ENCODE results near the gene SYNPO2. TPM values are rescaled to one million over a fixed set of nuclear protein-coding genes. Genes with fewer than 3 reads are reported as not detected.

The SYNPO2 gene
- total and polyA plus RNA-seq, 2 of the 8 experiments (the other 6 are each of a cell fraction or from before 2014, with no cell fraction given): 0.50 to 4.2 TPM

- H3K36me3 ChIP-seq (ENCODE audit: control insufficient read depth in 2 of 4, insufficient read depth in 4 of 4, low read length in 3 of 4): no peaks in the 10 kb centered on the region
- no peak overlapping the region for H2BK5ac ChIP-seq (ENCODE audit: low read depth, low read length)
- H3K4me1 ChIP-seq (replicated peaks in 1 of 4; ENCODE audit: control insufficient read depth in 3 of 4, insufficient read depth in 4 of 4, low read length in 3 of 4): peaks cover 0 to 7% (median 1%) of the 10 kb centered on the region in 4 experiments; a peak in 6 of 7 replicates
- peak; percentile 99 for FAIRE-seq
- H4K91ac ChIP-seq (replicated peaks; ENCODE audit: insufficient read length, low read length): no peak overlapping the region
- no peak overlapping the region for H2AK5ac ChIP-seq (ENCODE audit: low read depth, low read length)
- H3K27me3 ChIP-seq (replicated peaks in 1 of 4; ENCODE audit: control insufficient read depth in 3 of 4, extremely low read depth in 1 of 4, insufficient read depth in 3 of 4, low read length in 3 of 4): no peaks in the 10 kb centered on the region
- H3K4me2 ChIP-seq (ENCODE audit: insufficient read depth in 1 of 2, low read depth in 2 of 2, low read length in 2 of 2): no peak overlapping the region
- CTCF ChIA-PET (ENCODE audit: partially characterized antibody): interaction anchor here (0.9 to 4.8 kb wide), 18 partner anchors 9 to 448 kb away, joined by 3 to 33 read pairs (median 4); no protein-coding TSS in a partner anchor
- no peak overlapping the region for H2BK120ac ChIP-seq (replicated peaks; ENCODE audit: low read depth, low read length)
- H3K9ac ChIP-seq (replicated peaks in 1 of 4; ENCODE audit: extremely low read depth in 1 of 4, low read depth in 3 of 4, low read length in 3 of 4): no peak overlapping the region
- WGBS, 2 experiments (ENCODE audit: extremely low coverage in 1 of 2, insufficient coverage in 1 of 2, insufficient read length in 1 of 2, insufficient replicate concordance in 2 of 2, low coverage in 1 of 2, low lambda C conversion rate in 2 of 2, missing lambda C conversion rate in 1 of 2): 7% methylated on average over 6 of the region's 6 CpGs; no CpG with 5 or more reads in 1 of the 2 experiments
- no peaks in the 10 kb centered on the region for H3K79me2 ChIP-seq (ENCODE audit: control insufficient read depth in 1 of 2, insufficient read depth in 2 of 2, low read length in 2 of 2)
- H2BK15ac ChIP-seq (ENCODE audit: low read length): no peak overlapping the region
- H3K9me3 ChIP-seq (ENCODE audit: insufficient read depth in 2 of 2, low read depth in 1 of 2, low read length in 1 of 2): no peaks in the 10 kb centered on the region
- no peaks in the 10 kb centered on the region for H3K79me1 ChIP-seq (ENCODE audit: low read depth, low read length)
- no peak overlapping the region for H3K4ac ChIP-seq (replicated peaks; ENCODE audit: insufficient read length, low read depth, low read length)
- no peak overlapping the region for H3K4me3 ChIP-seq (ENCODE audit: extremely low read depth in 1 of 4, insufficient read depth in 2 of 4, low read depth in 3 of 4, low read length in 4 of 4)
- no peak overlapping the region for H2BK12ac ChIP-seq (ENCODE audit: low read depth, low read length)
- H3K23ac ChIP-seq (ENCODE audit: insufficient read length): no peak overlapping the region
- H2BK20ac ChIP-seq (ENCODE audit: low read length): no peak overlapping the region
- POLR2A ChIA-PET (ENCODE audit: partially characterized antibody): no interaction called here
- peak in 1 of 2 experiments; percentile 53 for DNase-seq (ENCODE audit: low read depth in 1 of 2, low spot score in 2 of 2)
- H2AFZ ChIP-seq (ENCODE audit: low read length): no peak overlapping the region
- H3K23me2 ChIP-seq (ENCODE audit: low read depth, low read length): no peaks in the 10 kb centered on the region
- H3K14ac ChIP-seq (ENCODE audit: insufficient read length): no peak overlapping the region
- no peak for TF ChIP-seq SP1 (IDR thresholded peaks at IDR 0.05; ENCODE audit: low read depth, low read length)
- peak; percentile 18 to 67 (median 66) for TF ChIP-seq CTCF (IDR thresholded peaks at IDR 0.05; ENCODE audit: control extremely low read depth in 1 of 3, insufficient read depth in 1 of 3, low read depth in 1 of 3, low read length in 3 of 3)
- TF ChIP-seq YY1 (IDR thresholded peaks at IDR 0.05; ENCODE audit: low read depth, low read length): peak; percentile 87
- peak; percentile 77 to 83 for TF ChIP-seq RAD21 (IDR thresholded peaks at IDR 0.05 in 1 of 2, conservative IDR thresholded peaks at IDR 0.05 in 1 of 2; ENCODE audit: low read depth in 2 of 2, low read length in 2 of 2)
- TF ChIP-seq HDAC6 (IDR thresholded peaks at IDR 0.05; ENCODE audit: low read depth, low read length): no peak
- no peak for TF ChIP-seq ZNF274 (IDR thresholded peaks at IDR 0.05; ENCODE audit: borderline replicate concordance, extremely low read depth, low read length)
- no peak for TF ChIP-seq EP300 (IDR thresholded peaks at IDR 0.05; ENCODE audit: borderline replicate concordance in 1 of 2, low read depth in 2 of 2, low read length in 2 of 2)
- no peaks in the 10 kb centered on the region for H4K20me1 ChIP-seq (replicated peaks in 1 of 2; ENCODE audit: control insufficient read depth in 1 of 2, insufficient read depth in 2 of 2, low read length in 2 of 2)
- no peak overlapping the region for H4K8ac ChIP-seq (ENCODE audit: extremely low read depth, insufficient read depth, low read length)
- H3K56ac ChIP-seq (replicated peaks; ENCODE audit: insufficient read length, low read depth, low read length): no peak overlapping the region
- no peak overlapping the region for H4K5ac ChIP-seq (ENCODE audit: insufficient read length, low read depth, low read length)
- no peak overlapping the region for H3K27ac ChIP-seq (ENCODE audit: low read depth, low read length)
- no peak overlapping the region for H3K18ac ChIP-seq (ENCODE audit: extremely low read depth, low read length)
Observed at GRCh38 chr4:119041951-119042560, 153.4 kb downstream of the SYNPO2 start.

Data from H1 (cell line).